Measurements from ENCODE around the gene CDH13.

CDH13 gene

DNA sequence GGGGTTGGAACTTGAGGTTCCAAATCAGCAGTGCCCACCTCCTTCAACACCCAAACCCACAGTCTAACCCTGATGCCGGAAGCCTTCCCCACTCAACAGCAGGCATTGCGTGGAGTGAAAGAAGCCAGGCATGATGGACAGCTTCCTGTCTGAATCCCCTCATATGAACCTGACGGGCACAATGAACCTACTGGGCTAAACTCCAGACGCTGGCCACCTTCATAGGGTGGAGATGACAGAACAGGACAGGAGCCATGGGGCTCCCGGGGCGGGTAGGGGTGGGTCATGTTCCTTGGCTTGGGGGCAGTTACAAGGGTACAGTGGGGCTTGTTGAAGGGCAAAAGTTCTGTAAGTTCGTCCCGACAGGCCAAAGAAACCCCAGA is 1180.5 kb downstream of the CDH13 start:
- H3K27ac ChIP-seq (ENCODE audit: low read depth, low read length): no peak overlapping the region
- peaks cover 4% of the 10 kb centered on the region; the same call in 1 of the 2 replicates for H3K9me3 ChIP-seq (ENCODE audit: control insufficient read depth, insufficient read depth, low read length)
- H3K36me3 ChIP-seq (ENCODE audit: control insufficient read depth, low read length): peaks cover 41% of the 10 kb centered on the region
- H3K9me2 ChIP-seq (replicated peaks; ENCODE audit: control insufficient read depth, low read length): no peaks in the 10 kb centered on the region
- no peaks in the 10 kb centered on the region for H3F3A ChIP-seq (ENCODE audit: control insufficient read depth, insufficient read depth)
- H3K4me1 ChIP-seq (ENCODE audit: control insufficient read depth, low read length): peaks cover 27% of the 10 kb centered on the region
- H4K20me1 ChIP-seq (ENCODE audit: control insufficient read depth, insufficient read depth, low read depth, low read length): peaks cover 9% of the 10 kb centered on the region; the same call in 1 of the 2 replicates
- no peaks in the 10 kb centered on the region for H3K27me3 ChIP-seq (ENCODE audit: control insufficient read depth, low read length)
- peaks cover 33% of the 10 kb centered on the region for H3K79me2 ChIP-seq (ENCODE audit: control insufficient read depth, low read length)
- TF ChIP-seq EZH2phosphoT487 (IDR thresholded peaks at IDR 0.05; ENCODE audit: borderline replicate concordance, low read length): no peak
- TF ChIP-seq, protein P1, sequence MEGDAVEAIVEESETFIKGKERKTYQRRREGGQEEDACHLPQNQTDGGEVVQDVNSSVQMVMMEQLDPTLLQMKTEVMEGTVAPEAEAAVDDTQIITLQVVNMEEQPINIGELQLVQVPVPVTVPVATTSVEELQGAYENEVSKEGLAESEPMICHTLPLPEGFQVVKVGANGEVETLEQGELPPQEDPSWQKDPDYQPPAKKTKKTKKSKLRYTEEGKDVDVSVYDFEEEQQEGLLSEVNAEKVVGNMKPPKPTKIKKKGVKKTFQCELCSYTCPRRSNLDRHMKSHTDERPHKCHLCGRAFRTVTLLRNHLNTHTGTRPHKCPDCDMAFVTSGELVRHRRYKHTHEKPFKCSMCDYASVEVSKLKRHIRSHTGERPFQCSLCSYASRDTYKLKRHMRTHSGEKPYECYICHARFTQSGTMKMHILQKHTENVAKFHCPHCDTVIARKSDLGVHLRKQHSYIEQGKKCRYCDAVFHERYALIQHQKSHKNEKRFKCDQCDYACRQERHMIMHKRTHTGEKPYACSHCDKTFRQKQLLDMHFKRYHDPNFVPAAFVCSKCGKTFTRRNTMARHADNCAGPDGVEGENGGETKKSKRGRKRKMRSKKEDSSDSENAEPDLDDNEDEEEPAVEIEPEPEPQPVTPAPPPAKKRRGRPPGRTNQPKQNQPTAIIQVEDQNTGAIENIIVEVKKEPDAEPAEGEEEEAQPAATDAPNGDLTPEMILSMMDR (IDR thresholded peaks at IDR 0.05; ENCODE audit: low read depth, low read length, poor library complexity, severe bottlenecking): no peak
- H3K4me2 ChIP-seq (ENCODE audit: low read length): peak overlapping the region; percentile 32
- peak overlapping the region; percentile 96 for H3K4me3 ChIP-seq (ENCODE audit: low read length)

GRCh38 chr16:83807710-83808572 is 1181.2 kb downstream of the CDH13 start, which contains the start of gene HSBP1:
Gene HSBP1, plus strand, starts transcription at chr16:83807978. Its CDS starts 99 bp downstream, at chr16:83808077.
- Histone ChIP-seq H3F3A (ENCODE audit: control insufficient read depth, insufficient read depth) (no peaks in the 10 kb centered on the region), H3K4me2 (ENCODE audit: low read length) (peak within 1 kb of the TSS; percentile 90), H3K4me3 (ENCODE audit: low read length) (peak within 1 kb of the TSS; percentile 96), H3K27me3 (ENCODE audit: control insufficient read depth, low read length) (no peaks in the 10 kb centered on the region), H3K9me2 (replicated peaks; ENCODE audit: control insufficient read depth, low read length) (no peaks in the 10 kb centered on the region), H3K79me2 (ENCODE audit: control insufficient read depth, low read length) (peaks cover 33% of the 10 kb centered on the region), H4K20me1 (ENCODE audit: control insufficient read depth, insufficient read depth, low read depth, low read length) (peaks cover 9% of the 10 kb centered on the region; the same call in 1 of the 2 replicates), H3K27ac (ENCODE audit: low read depth, low read length) (peak within 1 kb of the TSS; percentile 20; the same call in 1 of the 2 replicates), H3K4me1 (ENCODE audit: control insufficient read depth, low read length) (peaks cover 27% of the 10 kb centered on the region), H3K36me3 (ENCODE audit: control insufficient read depth, low read length) (peaks cover 47% of the 10 kb centered on the region), H3K9me3 (ENCODE audit: control insufficient read depth, insufficient read depth, low read length) (peaks cover 4% of the 10 kb centered on the region; the same call in 1 of the 2 replicates)
- no peak for TF ChIP-seq EZH2phosphoT487 (IDR thresholded peaks at IDR 0.05; ENCODE audit: borderline replicate concordance, low read length)
- TF ChIP-seq, protein P1 (IDR thresholded peaks at IDR 0.05; ENCODE audit: low read depth, low read length, poor library complexity, severe bottlenecking): no peak

DNA sequence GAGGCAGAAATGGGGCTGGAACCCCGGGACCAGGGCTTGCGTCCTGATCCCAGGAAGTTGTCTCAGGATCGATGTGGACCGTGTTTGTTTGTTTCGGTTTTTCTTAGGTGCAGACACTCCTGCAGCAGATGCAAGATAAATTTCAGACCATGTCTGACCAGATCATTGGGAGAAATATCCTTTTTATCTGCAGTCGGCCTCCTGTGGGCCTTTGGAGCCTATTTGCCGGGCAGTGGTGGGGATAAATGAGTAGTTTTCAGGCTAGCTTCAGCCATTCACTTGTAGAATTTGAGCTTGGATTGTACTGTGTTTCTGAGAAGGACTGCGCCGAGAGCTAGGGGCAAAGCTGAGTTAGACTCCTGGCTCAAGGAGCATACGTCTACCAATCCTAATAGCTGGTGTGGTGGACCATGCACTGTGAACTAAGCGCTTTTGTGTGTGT is 1181.8 kb downstream of the CDH13 start:
- Histone ChIP-seq H3K27ac (ENCODE audit: low read depth, low read length) (0 out of 2 replicates have a peak overlapping the region, but pooled peaks have one; percentile 20), H3K4me3 (ENCODE audit: low read length) (peak overlapping the region; percentile 96), H3K36me3 (ENCODE audit: control insufficient read depth, low read length) (peaks cover 47% of the 10 kb centered on the region), H3K79me2 (ENCODE audit: control insufficient read depth, low read length) (peaks cover 33% of the 10 kb centered on the region), H4K20me1 (ENCODE audit: control insufficient read depth, insufficient read depth, low read depth, low read length) (peaks cover 9% of the 10 kb centered on the region; the same call in 1 of the 2 replicates), H3K27me3 (ENCODE audit: control insufficient read depth, low read length) (no peaks in the 10 kb centered on the region), H3K4me1 (ENCODE audit: control insufficient read depth, low read length) (peaks cover 27% of the 10 kb centered on the region), H3K4me2 (ENCODE audit: low read length) (peak overlapping the region; percentile 90), H3K9me3 (ENCODE audit: control insufficient read depth, insufficient read depth, low read length) (peaks cover 4% of the 10 kb centered on the region; the same call in 1 of the 2 replicates), H3F3A (ENCODE audit: control insufficient read depth, insufficient read depth) (no peaks in the 10 kb centered on the region), H3K9me2 (replicated peaks; ENCODE audit: control insufficient read depth, low read length) (no peaks in the 10 kb centered on the region)
- TF ChIP-seq EZH2phosphoT487 (IDR thresholded peaks at IDR 0.05; ENCODE audit: borderline replicate concordance, low read length): no peak
- TF ChIP-seq, protein P1 (IDR thresholded peaks at IDR 0.05; ENCODE audit: low read depth, low read length, poor library complexity, severe bottlenecking): no peak

Measured in DOHH2 (cell line).